Astrocyte (in vitro differentiated cells and primary cell): Measurements from ENCODE around the gene SPCS1. TPM values are rescaled to one million over a fixed set of nuclear protein-coding genes. Genes with fewer than 3 reads are reported as not detected.
"Not testable (repeated sequence)": the region's sequence is repeated elsewhere in the genome, so short reads cannot be mapped to it uniquely, and the experiment has no call there.

ENCODE experiments used
- DNase-seq: peaks from one replicate; pipeline ENCODE4 v3.0.0-alpha.2; 2010; ENCODE audit warnings: low read depth
- FAIRE-seq: peaks from 2 replicates; lab custom pipeline; 2011; peaks lifted over from hg19 to GRCh38; lab: Jason Lieb, UNC
- H2AFZ ChIP-seq: 2 replicates; pipeline ENCODE4 v1.6.0; 2012; ENCODE audit warnings: low read depth, low read length, inconsistent platforms
- H3K27ac ChIP-seq: 2 replicates; pipeline ENCODE4 v1.5.1; 2011; ENCODE audit warnings: low read depth, low read length, inconsistent platforms
- H3K27me3 ChIP-seq: 2 replicates; pipeline ENCODE4 v1.6.0; 2011; ENCODE audit warnings: low read length, inconsistent platforms; ENCODE audit not compliant: insufficient read depth
- H3K36me3 ChIP-seq: 2 replicates; pipeline ENCODE4 v1.5.1; 2011; ENCODE audit warnings: low read length, inconsistent platforms; ENCODE audit not compliant: insufficient read depth
- H3K4me1 ChIP-seq: 2 replicates; pipeline ENCODE4 v1.5.1; 2011; ENCODE audit warnings: low read length, inconsistent platforms; ENCODE audit not compliant: insufficient read depth
- H3K4me2 ChIP-seq: 2 replicates; pipeline ENCODE4 v1.6.0; 2012; ENCODE audit warnings: low read length, inconsistent platforms
- H3K4me3 ChIP-seq: 2 replicates; pipeline ENCODE4 v1.5.1; 2011; ENCODE audit warnings: low read depth, mild to moderate bottlenecking, low read length, inconsistent platforms; ENCODE audit not compliant: insufficient read depth
- H3K79me2 ChIP-seq: 2 replicates; pipeline ENCODE4 v1.6.0; 2012; ENCODE audit warnings: mild to moderate bottlenecking, low read length, inconsistent platforms; ENCODE audit not compliant: insufficient read depth
- H3K9ac ChIP-seq: 2 replicates; pipeline ENCODE4 v1.6.0; 2012; ENCODE audit warnings: mild to moderate bottlenecking, low read length, inconsistent platforms
- H3K9me3 ChIP-seq: 2 replicates; pipeline ENCODE4 v1.5.1; 2012; ENCODE audit warnings: low read depth, mild to moderate bottlenecking, low read length, inconsistent platforms; ENCODE audit not compliant: insufficient read depth
- H4K20me1 ChIP-seq: 2 replicates; pipeline ENCODE4 v1.6.0; 2012; ENCODE audit warnings: low read length, inconsistent platforms; ENCODE audit not compliant: insufficient read depth
- H3K27ac Mint-ChIP-seq: one replicate; pipeline ENCODE4 v1.8.0; 2021; ENCODE audit warnings: mild to moderate bottlenecking, mixed read lengths; ENCODE audit not compliant: unreplicated experiment
- H3K27me3 Mint-ChIP-seq: one replicate; pipeline ENCODE4 v1.8.0; 2021; ENCODE audit warnings: low read depth, mixed read lengths; ENCODE audit not compliant: unreplicated experiment
- H3K36me3 Mint-ChIP-seq: one replicate; pipeline ENCODE4 v1.8.0; 2021; ENCODE audit warnings: low read depth, mixed read lengths; ENCODE audit not compliant: unreplicated experiment
- H3K4me1 Mint-ChIP-seq: one replicate; pipeline ENCODE4 v1.8.0; 2021; ENCODE audit warnings: low read depth, mixed read lengths; ENCODE audit not compliant: unreplicated experiment
- H3K4me3 Mint-ChIP-seq: one replicate; pipeline ENCODE4 v1.8.0; 2021; ENCODE audit warnings: mild to moderate bottlenecking, moderate library complexity, mixed read lengths; ENCODE audit not compliant: unreplicated experiment
- H3K9me3 Mint-ChIP-seq: one replicate; pipeline ENCODE4 v1.8.0; 2021; ENCODE audit warnings: mild to moderate bottlenecking, mixed read lengths; ENCODE audit not compliant: unreplicated experiment
- EZH2 ChIP-seq: IDR thresholded peaks from 2 replicates; pipeline ENCODE4 v1.6.1; 2012; ENCODE audit warnings: mild to moderate bottlenecking, low read length, inconsistent platforms; ENCODE audit not compliant: insufficient read depth
- total RNA-seq: library from RNA; stranded (reverse); gene quantifications from 2 replicates; pipeline ENCODE4 v1.2.1, GENCODE V29; 2021
- TF ChIP-seq, protein P1 (sequence below): IDR thresholded peaks from 2 replicates; pipeline ENCODE4 v1.5.1; 2011; ENCODE audit warnings: low read depth, mild to moderate bottlenecking, inconsistent platforms, low read length, moderate library complexity; ENCODE audit not compliant: insufficient read depth

SPCS1 gene
- total RNA-seq, 1 donor from 2014 or later: 110 TPM

DNA sequence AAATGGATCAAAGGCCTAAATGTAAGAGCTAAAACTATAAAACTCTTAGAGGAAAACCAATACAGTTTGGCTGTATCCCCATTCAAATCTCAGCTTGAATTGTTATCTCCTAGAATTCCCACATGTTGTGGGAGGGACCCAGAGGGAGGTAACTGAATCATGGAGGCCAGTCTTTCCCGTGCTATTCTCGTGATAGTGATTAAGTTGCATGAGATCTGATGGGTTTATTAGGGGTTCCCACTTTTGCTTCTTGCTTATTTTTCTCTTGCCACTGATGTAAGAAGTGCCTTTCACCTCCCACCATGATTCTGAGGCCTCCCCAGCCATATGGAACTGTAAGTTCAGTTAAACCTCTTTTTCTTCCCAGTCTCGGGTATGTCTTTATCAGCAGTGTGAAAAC is 29.7 kb upstream of the SPCS1 start:
- peaks cover 18% of the 10 kb centered on the region for H3K4me1 Mint-ChIP-seq
- Histone ChIP-seq H4K20me1 (peaks cover 17% of the 10 kb centered on the region), H3K36me3 (peaks cover 45% of the 10 kb centered on the region), H3K4me1 (peaks cover 15% of the 10 kb centered on the region), H3K79me2 (peaks cover 51% of the 10 kb centered on the region)
- not testable (repeated sequence) for H3K9ac ChIP-seq, H3K27ac ChIP-seq, H3K4me3 Mint-ChIP-seq, H3K4me2 ChIP-seq, H3K27me3 ChIP-seq, H3K9me3 Mint-ChIP-seq, H3K4me3 ChIP-seq, H3K27me3 Mint-ChIP-seq, H2AFZ ChIP-seq, H3K27ac Mint-ChIP-seq, DNase-seq, FAIRE-seq, H3K9me3 ChIP-seq
- H3K36me3 Mint-ChIP-seq: peaks cover 12% of the 10 kb centered on the region

DNA sequence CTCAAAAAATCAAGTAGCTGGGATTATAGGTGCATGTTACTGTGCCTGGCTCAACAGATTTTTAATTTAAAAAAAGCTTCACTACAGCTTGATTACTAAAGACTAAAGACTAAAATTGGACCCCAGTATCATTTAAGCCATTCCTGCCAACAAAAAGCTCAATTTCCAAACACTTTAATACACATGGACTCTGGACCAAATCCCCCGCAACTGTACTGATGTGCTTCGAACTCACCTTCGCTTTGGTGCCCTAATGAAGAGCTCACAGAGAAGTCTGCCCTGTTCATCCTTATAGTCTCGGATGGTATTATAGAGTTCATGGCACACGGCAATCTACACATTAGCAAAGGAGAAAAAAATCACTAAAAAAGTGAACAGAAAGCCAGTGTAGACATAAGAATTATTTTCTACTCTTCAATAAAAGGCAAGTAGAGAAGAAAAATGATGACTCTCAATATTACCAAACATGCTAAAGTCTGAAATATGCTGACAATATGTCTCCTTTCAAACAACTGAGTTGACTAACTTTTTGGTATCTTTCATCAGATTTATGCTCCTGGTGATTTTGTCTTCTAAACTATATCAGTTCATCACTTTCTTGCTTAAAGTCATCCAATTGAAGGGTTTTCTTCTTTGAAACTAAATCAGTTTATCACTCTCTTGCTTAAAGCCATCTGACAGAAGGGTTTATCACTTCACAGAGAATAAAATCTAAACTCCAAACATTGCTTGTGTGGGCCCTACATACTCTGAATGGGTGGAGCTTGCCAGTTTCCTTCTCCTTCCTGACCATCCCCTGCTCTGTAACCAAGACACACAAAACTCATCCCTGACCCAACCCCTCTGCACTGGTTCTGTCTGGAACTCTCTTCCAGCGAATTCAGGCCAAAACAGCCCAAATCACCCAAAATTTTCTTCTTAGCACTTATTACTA is 27.4 kb upstream of the SPCS1 start:
- Histone ChIP-seq H2AFZ (no peak overlapping the region), H3K9me3 (no peaks in the 10 kb centered on the region), H3K27me3 (no peaks in the 10 kb centered on the region), H3K79me2 (peaks cover 74% of the 10 kb centered on the region), H3K9ac (no peak overlapping the region), H3K4me2 (no peak overlapping the region), H3K36me3 (peaks cover 46% of the 10 kb centered on the region), H3K4me3 (no peak overlapping the region), H4K20me1 (peaks cover 32% of the 10 kb centered on the region), H3K27ac (no peak overlapping the region), H3K4me1 (peaks cover 17% of the 10 kb centered on the region)
- H3K4me3 Mint-ChIP-seq: peak overlapping the region; percentile 52
- peaks cover 8% of the 10 kb centered on the region for H3K36me3 Mint-ChIP-seq
- no peak for DNase-seq
- peaks cover 22% of the 10 kb centered on the region for H3K4me1 Mint-ChIP-seq
- TF ChIP-seq, protein P1, sequence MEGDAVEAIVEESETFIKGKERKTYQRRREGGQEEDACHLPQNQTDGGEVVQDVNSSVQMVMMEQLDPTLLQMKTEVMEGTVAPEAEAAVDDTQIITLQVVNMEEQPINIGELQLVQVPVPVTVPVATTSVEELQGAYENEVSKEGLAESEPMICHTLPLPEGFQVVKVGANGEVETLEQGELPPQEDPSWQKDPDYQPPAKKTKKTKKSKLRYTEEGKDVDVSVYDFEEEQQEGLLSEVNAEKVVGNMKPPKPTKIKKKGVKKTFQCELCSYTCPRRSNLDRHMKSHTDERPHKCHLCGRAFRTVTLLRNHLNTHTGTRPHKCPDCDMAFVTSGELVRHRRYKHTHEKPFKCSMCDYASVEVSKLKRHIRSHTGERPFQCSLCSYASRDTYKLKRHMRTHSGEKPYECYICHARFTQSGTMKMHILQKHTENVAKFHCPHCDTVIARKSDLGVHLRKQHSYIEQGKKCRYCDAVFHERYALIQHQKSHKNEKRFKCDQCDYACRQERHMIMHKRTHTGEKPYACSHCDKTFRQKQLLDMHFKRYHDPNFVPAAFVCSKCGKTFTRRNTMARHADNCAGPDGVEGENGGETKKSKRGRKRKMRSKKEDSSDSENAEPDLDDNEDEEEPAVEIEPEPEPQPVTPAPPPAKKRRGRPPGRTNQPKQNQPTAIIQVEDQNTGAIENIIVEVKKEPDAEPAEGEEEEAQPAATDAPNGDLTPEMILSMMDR: no peak
- no peak for TF ChIP-seq EZH2
- no peak overlapping the region for H3K27ac Mint-ChIP-seq
- no peak for FAIRE-seq
- H3K9me3 Mint-ChIP-seq: no peaks in the 10 kb centered on the region
- no peaks in the 10 kb centered on the region for H3K27me3 Mint-ChIP-seq

GRCh38 chr3:52679199-52679538 is 26.7 kb upstream of the SPCS1 start:
- H3K4me3 Mint-ChIP-seq: no peak overlapping the region
- peaks cover 8% of the 10 kb centered on the region for H3K36me3 Mint-ChIP-seq
- no peaks in the 10 kb centered on the region for H3K9me3 ChIP-seq
- H3K27ac Mint-ChIP-seq: no peak overlapping the region
- H3K9ac ChIP-seq: no peak overlapping the region
- H3K9me3 Mint-ChIP-seq: no peaks in the 10 kb centered on the region
- peaks cover 36% of the 10 kb centered on the region for H4K20me1 ChIP-seq
- peaks cover 81% of the 10 kb centered on the region for H3K79me2 ChIP-seq
- H3K27ac ChIP-seq: no peak overlapping the region
- TF ChIP-seq, protein P1: no peak
- TF ChIP-seq EZH2: no peak
- H3K4me3 ChIP-seq: no peak overlapping the region
- FAIRE-seq: no peak
- H3K4me1 Mint-ChIP-seq: peaks cover 26% of the 10 kb centered on the region
- H3K36me3 ChIP-seq: peaks cover 46% of the 10 kb centered on the region
- no peak overlapping the region for H3K4me2 ChIP-seq
- no peak overlapping the region for H2AFZ ChIP-seq
- H3K27me3 Mint-ChIP-seq: no peaks in the 10 kb centered on the region
- no peaks in the 10 kb centered on the region for H3K27me3 ChIP-seq
- no peak for DNase-seq
- H3K4me1 ChIP-seq: peaks cover 20% of the 10 kb centered on the region
